ENCODE data around the gene TRIM15.
"Not testable (repeated sequence)": the region's sequence is repeated elsewhere in the genome, so short reads cannot be mapped to it uniquely, and the experiment has no call there.

The TRIM15 gene

DNA sequence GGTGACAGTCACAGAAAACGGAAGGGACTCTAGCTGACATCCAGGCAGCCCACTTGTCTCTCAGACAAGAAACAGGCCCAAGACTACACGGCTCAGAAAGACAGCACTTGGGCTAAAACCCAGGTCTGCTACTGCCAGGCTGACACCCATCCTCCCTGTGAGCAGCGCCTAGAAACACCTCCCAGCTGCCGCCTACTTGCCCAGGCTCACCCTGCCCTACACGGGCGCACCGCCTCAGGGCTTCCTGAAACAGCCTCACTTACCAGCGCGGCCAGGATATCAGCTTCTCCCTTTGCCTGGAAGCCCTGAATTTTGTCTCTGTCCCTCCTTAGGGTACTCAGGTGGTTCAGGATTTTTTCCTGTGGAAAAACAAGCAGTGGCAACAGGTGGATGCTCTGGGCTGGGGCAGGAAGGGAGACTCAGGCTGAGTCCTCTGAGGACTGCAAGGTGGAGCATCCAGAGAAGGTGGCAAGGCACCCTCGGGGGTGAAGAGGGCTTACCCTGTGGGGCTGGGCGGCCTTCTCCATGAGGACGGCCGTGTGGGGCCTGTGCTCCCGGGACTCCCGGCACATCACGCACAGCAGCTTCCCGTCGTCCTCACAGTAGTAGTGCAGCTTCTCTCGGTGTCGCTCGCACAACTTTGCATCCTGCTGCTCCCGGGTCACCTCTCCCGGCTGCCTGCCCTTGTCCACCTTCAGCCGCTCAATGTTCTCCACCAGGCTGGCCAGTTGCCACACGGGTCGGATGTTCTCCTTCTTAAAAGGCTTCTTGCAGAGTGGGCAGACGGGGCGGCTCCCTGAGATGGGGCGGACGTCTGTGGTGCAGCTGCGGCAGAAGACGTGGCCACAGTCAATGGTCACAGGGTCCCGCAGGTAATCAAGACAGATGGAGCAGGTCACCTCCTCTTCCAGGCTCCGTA, 35.1 kb downstream of the TRIM15 start:
- no peak for DNase-seq (ENCODE audit: low read depth in 2 of 2)

GRCh38 chr6:30200551-30201281, 37.4 kb downstream of the TRIM15 start:
- no peak for DNase-seq (ENCODE audit: low read depth in 2 of 2)

GRCh38 chr6:30202366-30202765, 39.0 kb downstream of the TRIM15 start:
- DNase-seq (ENCODE audit: low read depth in 2 of 2): no peak

DNA sequence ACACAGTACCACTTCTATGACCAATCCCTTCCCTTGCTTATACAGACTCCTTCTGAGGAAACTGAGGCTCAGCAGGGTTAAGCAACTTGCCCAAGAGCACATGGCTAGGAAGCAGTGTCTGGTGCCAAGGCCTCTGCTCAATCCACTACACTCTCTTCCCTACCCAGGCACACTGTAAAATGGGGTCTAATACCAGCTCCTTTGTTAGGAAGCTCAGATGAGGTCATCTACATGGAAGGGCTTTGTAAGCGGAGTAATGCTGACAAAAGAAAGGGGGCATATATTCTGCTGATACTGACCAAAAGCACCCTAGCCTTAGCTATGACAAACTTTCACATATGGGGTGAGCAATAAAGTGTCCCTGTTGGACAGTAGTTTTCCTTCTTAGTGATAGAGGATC, 40.8 kb downstream of the TRIM15 start:
- DNase-seq (ENCODE audit: low read depth in 2 of 2): no peak

GRCh38 chr6:30206152-30206551, 42.8 kb downstream of the TRIM15 start:
- no peak for DNase-seq (ENCODE audit: low read depth in 2 of 2)

- no peak for DNase-seq (ENCODE audit: low read depth in 2 of 2)
These were observed 43.7 kb downstream of the TRIM15 start for GRCh38 chr6:30206799-30207618.

GRCh38 chr6:30207619-30208295, 44.4 kb downstream of the TRIM15 start:
- no peak for DNase-seq (ENCODE audit: low read depth in 2 of 2)

GRCh38 chr6:30211306-30211705, 48.0 kb downstream of the TRIM15 start:
- DNase-seq (ENCODE audit: low read depth in 2 of 2): no peak

DNA sequence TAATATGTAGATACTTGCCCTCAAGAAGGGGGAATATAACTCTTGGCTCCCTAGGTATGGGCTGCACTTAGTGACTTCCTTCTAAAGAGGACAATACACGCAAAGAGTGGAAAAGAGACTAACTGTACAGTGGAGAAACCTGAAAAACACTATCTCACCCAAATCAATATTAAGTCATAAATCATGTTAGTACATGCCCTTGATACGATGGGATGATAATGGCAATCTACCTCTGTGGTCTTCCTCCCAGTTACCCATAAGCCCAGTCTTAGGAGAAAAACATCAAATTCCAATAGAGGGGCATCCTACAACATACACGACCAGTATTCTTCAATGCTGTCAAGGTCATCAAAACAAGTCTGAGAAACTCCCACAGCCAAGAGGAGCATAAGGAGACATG, 48.6 kb downstream of the TRIM15 start:
- DNase-seq (ENCODE audit: low read depth in 2 of 2): no peak

DNA sequence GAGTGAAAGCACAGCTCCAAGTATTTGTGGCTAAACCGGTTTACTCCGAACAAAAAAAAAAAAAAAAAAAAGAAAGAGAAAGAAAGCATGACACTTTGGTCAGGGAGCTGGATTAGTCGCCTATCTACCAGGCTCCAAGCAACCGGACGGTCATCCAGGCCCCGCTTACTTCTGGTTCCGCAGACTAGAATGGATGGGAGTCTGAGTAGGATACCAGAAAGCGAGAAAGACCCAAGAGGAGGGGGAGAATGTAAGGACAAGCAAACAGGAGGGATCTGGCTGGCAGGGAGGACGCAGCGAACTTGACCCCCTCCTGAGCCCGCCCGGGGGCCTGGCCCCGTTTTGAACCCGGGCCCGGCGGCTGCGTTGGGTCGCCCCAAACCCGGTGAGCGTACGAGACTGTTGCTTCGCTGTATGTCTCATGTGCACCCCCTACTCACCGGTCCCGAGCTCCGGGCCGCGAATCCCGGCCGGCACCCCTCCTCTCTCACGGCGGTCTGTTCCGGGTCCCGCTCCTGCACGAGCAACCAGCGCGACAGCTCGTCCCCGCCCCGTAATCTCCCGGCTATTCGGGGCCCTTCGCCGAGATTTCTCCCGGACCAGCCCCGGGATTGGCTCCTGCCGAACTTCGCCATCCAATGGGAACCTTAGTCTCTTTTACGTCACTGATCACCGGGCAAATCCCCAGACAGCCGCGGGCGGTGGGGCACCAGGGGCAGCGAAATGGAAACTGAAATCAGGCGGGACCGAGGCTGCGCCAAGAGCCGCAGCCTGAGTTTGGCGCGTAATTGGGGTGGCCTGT, 49.7 kb downstream of the TRIM15 start, which contains the start of gene TRIM26:
TRIM26 (minus strand) TSS at position 542 of the 802 bp plus-strand sequence. CDS start 14,303 bp downstream, outside the sequence.
- peak; percentile 93 for DNase-seq (ENCODE audit: low read depth in 2 of 2)

- no peak for DNase-seq (ENCODE audit: low read depth in 2 of 2)
These were observed 50.3 kb downstream of the TRIM15 start for GRCh38 chr6:30213667-30213956.

DNA sequence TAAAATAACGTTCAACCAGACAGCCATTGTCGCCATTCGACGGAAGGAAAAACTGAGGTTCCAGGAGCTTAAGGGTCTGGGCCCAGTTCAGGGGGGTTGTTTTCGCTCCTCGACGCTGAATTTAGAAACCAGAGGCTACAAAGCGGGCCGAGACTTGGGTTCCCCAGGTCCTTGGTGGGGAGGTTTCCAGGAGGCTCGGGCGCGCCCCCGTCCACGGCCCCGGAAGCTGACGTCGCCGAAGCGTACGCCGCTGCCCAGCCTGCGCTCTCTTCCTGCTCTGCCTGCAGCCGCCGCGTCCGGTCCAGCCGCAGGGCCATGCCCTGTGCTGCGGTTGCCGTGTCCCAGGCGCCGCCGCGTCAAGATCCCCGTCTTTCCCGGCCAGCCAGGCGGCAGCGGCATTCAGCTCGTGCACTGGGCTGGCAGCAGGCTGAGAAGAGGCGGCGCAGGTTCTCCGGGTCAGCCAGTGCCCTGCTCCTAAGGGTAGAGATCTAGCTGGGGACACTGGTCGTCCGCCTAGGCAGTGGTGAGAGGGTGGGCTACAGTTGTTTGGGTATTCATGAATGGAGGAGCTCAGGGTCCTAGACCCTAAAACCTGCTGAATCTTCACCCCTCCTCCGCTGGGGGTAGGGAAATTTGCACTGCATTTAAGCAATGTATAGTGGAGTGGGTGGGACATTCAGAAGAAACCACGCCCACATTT, 50.8 kb downstream of the TRIM15 start:
- DNase-seq (ENCODE audit: low read depth in 2 of 2): no peak

GRCh38 chr6:30214657-30214982, 51.3 kb downstream of the TRIM15 start:
- no peak for DNase-seq (ENCODE audit: low read depth in 2 of 2)

DNA sequence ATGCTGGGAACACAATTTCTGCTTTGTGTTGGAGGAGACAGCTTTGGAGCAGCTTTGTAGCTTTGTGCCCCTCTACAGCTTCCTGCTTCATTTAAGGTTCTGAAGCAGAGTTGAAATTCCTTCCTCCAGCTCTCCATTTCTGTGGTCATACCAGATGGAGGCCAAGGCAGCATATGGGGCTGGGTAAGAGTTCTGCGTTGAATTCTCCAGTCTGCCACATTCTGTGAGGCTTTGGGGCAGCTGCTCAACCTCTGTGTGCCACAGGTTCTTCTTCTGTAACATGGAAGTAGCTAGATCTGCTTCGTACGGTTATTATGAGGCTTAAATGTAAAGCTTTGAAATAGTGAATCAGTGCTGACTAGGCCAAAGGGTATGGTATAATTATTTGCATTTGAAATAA, 52.8 kb downstream of the TRIM15 start:
- no peak for DNase-seq (ENCODE audit: low read depth in 2 of 2)

GRCh38 chr6:30219244-30219643, 55.9 kb downstream of the TRIM15 start:
- no peak for DNase-seq (ENCODE audit: low read depth in 2 of 2)

DNA sequence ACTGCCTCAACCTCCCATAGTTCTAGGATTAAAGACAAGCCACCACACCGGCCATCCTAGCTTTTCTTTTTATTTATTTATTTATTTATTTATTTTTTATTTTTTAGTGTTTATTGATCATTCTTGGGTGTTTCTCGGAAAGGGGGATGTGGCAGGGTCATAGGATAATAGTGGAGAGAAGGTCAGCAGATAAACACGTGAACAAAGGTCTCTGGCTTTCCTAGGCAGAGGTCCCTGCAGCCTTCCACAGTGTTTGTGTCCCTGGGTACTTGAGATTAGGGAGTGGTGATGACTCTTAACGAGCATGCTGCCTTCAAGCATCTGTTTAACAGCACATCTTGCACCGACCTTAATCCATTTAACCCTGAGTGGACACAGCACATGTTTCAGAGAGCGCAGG, 58.0 kb downstream of the TRIM15 start:
- DNase-seq (ENCODE audit: low read depth in 2 of 2): not testable (repeated sequence)

DNA sequence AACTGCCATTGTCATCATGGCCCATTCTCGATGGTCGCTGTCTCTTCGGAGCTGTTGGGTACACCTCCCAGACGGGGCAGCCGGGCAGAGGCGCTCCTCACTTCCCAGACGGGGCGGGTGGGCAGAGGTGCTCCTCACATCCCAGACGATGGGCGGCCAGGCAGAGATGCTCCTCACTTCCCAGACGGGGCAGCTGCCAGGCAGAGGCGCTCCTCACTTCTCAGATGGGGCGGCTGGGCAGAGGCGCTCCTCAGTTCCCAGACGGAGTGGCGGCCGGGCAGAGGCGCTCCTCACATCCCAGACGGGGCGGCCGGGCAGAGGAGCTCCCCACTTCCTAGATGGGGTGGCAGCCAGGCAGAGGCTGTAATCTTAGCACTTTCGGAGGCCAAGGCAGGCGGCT, 58.6 kb downstream of the TRIM15 start:
- not testable (repeated sequence) for DNase-seq (ENCODE audit: low read depth in 2 of 2)
